HepG2 (cell line): Measurements from ENCODE around the gene CTIF. TPM values are rescaled to one million over a fixed set of nuclear protein-coding genes. Genes with fewer than 3 reads are reported as not detected.

ENCODE experiments used
- CBFB ChIP-seq: sonication (generic); formaldehyde crosslinking; IDR thresholded peaks from 2 replicates; pipeline ENCODE4 v1.4.0; 2020; ENCODE audit warnings: missing genetic modification reagents
- GMEB2 ChIP-seq: IDR thresholded peaks from 2 replicates; pipeline ENCODE4 v1.6.1; 2016; ENCODE audit warnings: missing biosample characterization, missing genetic modification reagents, low read depth
- MIER3 ChIP-seq: IDR thresholded peaks from 2 replicates; pipeline ENCODE4 v1.6.1; 2016; ENCODE audit warnings: missing compliant biosample characterization, borderline replicate concordance
- SKI ChIP-seq: fragments of 450-650 bp; IDR thresholded peaks from one replicate; pipeline ENCODE4 v1.6.1; 2018; ENCODE audit warnings: mild to moderate bottlenecking; ENCODE audit not compliant: partially characterized antibody
- SP4 ChIP-seq: sonication (generic); formaldehyde crosslinking; IDR thresholded peaks from 2 replicates; pipeline ENCODE4 v1.8.1; 2023; ENCODE audit warnings: mild to moderate bottlenecking, missing genetic modification reagents
- TBP ChIP-seq: sonication (generic); formaldehyde crosslinking; IDR thresholded peaks from 2 replicates; pipeline ENCODE4 v1.5.0; 2020; ENCODE audit warnings: missing genetic modification reagents
- TCF7 ChIP-seq: sonication (generic); IDR thresholded peaks from 2 replicates; pipeline ENCODE4 v1.6.1; 2016; ENCODE audit warnings: antibody characterized with exemption, low read depth
- ZBTB38 ChIP-seq: sonication (generic); formaldehyde crosslinking; IDR thresholded peaks from 2 replicates; pipeline ENCODE4 v1.5.1; 2020; ENCODE audit warnings: mild to moderate bottlenecking, missing genetic modification reagents
- ZHX2 ChIP-seq, 2 experiments: sonication (generic) in 1 of 2; formaldehyde crosslinking in 1 of 2; IDR thresholded peaks; 2 replicates each; pipeline versions ENCODE4 v1.6.1 to v1.9.0; 2014 to 2022; ENCODE audit warnings: antibody characterized with exemption in 1 of 2, borderline replicate concordance in 1 of 2, inconsistent platforms in 1 of 2, low read depth in 1 of 2, missing genetic modification reagents in 1 of 2
- ZNF142 ChIP-seq: sonication (generic); formaldehyde crosslinking; IDR thresholded peaks from 2 replicates; pipeline ENCODE4 v1.4.0; 2020; ENCODE audit warnings: missing genetic modification reagents
- ZNF180 ChIP-seq: sonication (generic); formaldehyde crosslinking; IDR thresholded peaks from 2 replicates; pipeline ENCODE4 v1.4.0; 2020; ENCODE audit warnings: low read depth, missing genetic modification reagents, borderline replicate concordance
- ZNF232 ChIP-seq: sonication (generic); formaldehyde crosslinking; IDR thresholded peaks from 2 replicates; pipeline ENCODE4 v1.4.0; 2020; ENCODE audit warnings: missing genetic modification reagents, borderline replicate concordance
- ZNF546 ChIP-seq: sonication (generic); formaldehyde crosslinking; conservative IDR thresholded peaks from 2 replicates; pipeline ENCODE4 v1.8.1; 2023; ENCODE audit warnings: mild to moderate bottlenecking, missing genetic modification reagents
- ZNF746 ChIP-seq: sonication (generic); formaldehyde crosslinking; IDR thresholded peaks from 2 replicates; pipeline ENCODE4 v1.8.0; 2022; ENCODE audit warnings: mild to moderate bottlenecking, missing genetic modification reagents
- polyA plus RNA-seq, 8 experiments: library from polyadenylated mRNA; depleted of rRNA in 3 of 8; stranded (reverse) in 7 of 8; unstranded in 1 of 8; fragments of >200 nt; fragmentation: Illumina TruSeq in 4 of 8; extraction: Trizol in 4 of 8; gene quantifications; 2 replicates each; pipeline versions ENCODE4 v1.2.1 to v1.2.3, GENCODE V29; 2011 to 2016; ENCODE audit warnings: low read depth in 4 of 8, missing spikeins in 1 of 8, mixed read lengths in 1 of 8; ENCODE audit not compliant: insufficient read depth in 1 of 8
- total RNA-seq, 5 experiments: library from RNA; depleted of rRNA; stranded (reverse); fragments of >200 nt; fragmentation: Illumina TruSeq; extraction: Trizol; gene quantifications; 2 replicates each; pipeline ENCODE4 v1.2.3, GENCODE V29; 2016; ENCODE audit warnings: low read depth in 1 of 5

The CTIF gene
- total and polyA plus RNA-seq, 2 of the 13 experiments (the other 11 are each of a cell fraction or from before 2014, with no cell fraction given) = 18.2 to 28.0 TPM

- no peak for TF ChIP-seq ZNF142 (CRISPR knock-in tag)
- peak; percentile 54; the same call in 1 of the 2 replicates for TF ChIP-seq MIER3 (CRISPR knock-in tag)
- peak; percentile 42; the same call in 1 of the 2 replicates for TF ChIP-seq ZHX2 (IDR thresholded peaks at IDR 0.05; ENCODE audit: low read depth)
- no peak for TF ChIP-seq ZHX2 (CRISPR knock-in tag; IDR thresholded peaks at IDR 0.05; ENCODE audit: borderline replicate concordance)
- peak; percentile 79 for TF ChIP-seq SKI
- 0 out of 2 replicates have a peak, but pooled peaks have one; percentile 60 for TF ChIP-seq ZNF232 (CRISPR knock-in tag)
- peak; percentile 93 for TF ChIP-seq TCF7
- TF ChIP-seq TBP = no peak
- peak; percentile 41; the same call in 1 of the 2 replicates for TF ChIP-seq ZBTB38 (CRISPR knock-in tag)
- TF ChIP-seq GMEB2 (CRISPR knock-in tag) = no peak
- no peak for TF ChIP-seq ZNF546 (CRISPR knock-in tag)
- TF ChIP-seq ZNF746 (CRISPR knock-in tag) = peak; percentile 70
- peak; percentile 38; the same call in 1 of the 2 replicates for TF ChIP-seq CBFB
- no peak for TF ChIP-seq SP4 (CRISPR knock-in tag)
- peak; percentile 23; the same call in 1 of the 2 replicates for TF ChIP-seq ZNF180 (CRISPR knock-in tag)
These were observed 355.1 kb downstream of the CTIF start (continued) for GRCh38 chr18:48893608-48894600.
